Measurements from ENCODE around the gene IFFO2. TPM values are rescaled to one million over a fixed set of nuclear protein-coding genes. Genes with fewer than 3 reads are reported as not detected.

The IFFO2 gene
- total and polyA plus RNA-seq, 2 donors (not counting 3 experiments of a cell fraction or from before 2014, with no cell fraction given), result 31.1 to 31.3 TPM

DNA sequence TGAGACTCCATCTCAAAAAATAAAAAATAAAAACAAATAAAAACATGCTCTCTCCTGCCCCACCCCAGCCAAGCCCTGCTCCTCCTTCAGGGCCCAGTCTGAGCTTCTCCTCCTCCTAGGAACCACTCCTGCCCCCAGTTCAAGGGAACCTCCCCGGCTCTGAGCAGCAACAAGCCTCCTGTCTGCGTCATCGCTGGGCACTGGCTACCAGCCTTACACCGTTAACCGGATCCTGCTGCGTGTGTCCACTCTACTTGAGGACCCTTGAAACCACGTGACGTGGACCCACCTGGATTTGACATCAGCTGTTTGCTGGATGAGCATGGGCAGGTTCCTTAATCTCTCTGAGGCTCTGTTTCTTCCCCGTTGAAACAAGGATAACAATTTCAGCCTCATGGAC lies 95.4 kb downstream of the IFFO2 start:
- peaks cover 0 to 3% of the 10 kb centered on the region in 2 experiments for H3K27me3 ChIP-seq (ENCODE audit: control insufficient read depth in 2 of 2, insufficient read depth in 2 of 2, low read length in 2 of 2)
- DNase-seq (ENCODE audit: low read depth, low spot score) (no peak), FAIRE-seq (no peak)
- BruUV-seq (replicated peaks), result no TSS peak
- no peaks in the 10 kb centered on the region for H3K9me1 ChIP-seq (replicated peaks; ENCODE audit: control insufficient read depth, extremely low read depth, insufficient read depth, low read length)
- no peaks in the 10 kb centered on the region for H3K4me1 ChIP-seq (ENCODE audit: control insufficient read depth, extremely low read depth, insufficient read depth, low read length)
- intact Hi-C loops (cut with micrococcal nuclease), result no loop called here
- H3K36me3 ChIP-seq (ENCODE audit: control insufficient read depth in 2 of 2, extremely low read depth in 1 of 2, insufficient read depth in 2 of 2, low read length in 2 of 2), result no peaks in the 10 kb centered on the region
- H3K79me2 ChIP-seq (ENCODE audit: control insufficient read depth, insufficient read depth, low read length), result no peaks in the 10 kb centered on the region
- TF ChIP-seq JUN (IDR thresholded peaks at IDR 0.05; ENCODE audit: borderline replicate concordance, insufficient read depth, insufficient read length, low read depth), result no peak
- no peak for TF ChIP-seq GATA2 (IDR thresholded peaks at IDR 0.05; ENCODE audit: insufficient read depth, insufficient read length, low read depth, low read length)
- TF ChIP-seq EZH2 (IDR thresholded peaks at IDR 0.05; ENCODE audit: borderline replicate concordance, low read depth, low read length, severe bottlenecking), result no peak
- TF ChIP-seq POLR2AphosphoS5 (IDR thresholded peaks at IDR 0.05; ENCODE audit: insufficient read depth, low read depth, low read length), result no peak
- no peak for TF ChIP-seq POLR2A (IDR thresholded peaks at IDR 0.05; ENCODE audit: low read depth, low read length)
- no peak for TF ChIP-seq FOS (IDR thresholded peaks at IDR 0.05; ENCODE audit: borderline replicate concordance, insufficient read depth, low read length)
- no peak for TF ChIP-seq CTCF (IDR thresholded peaks at IDR 0.05; ENCODE audit: extremely low read depth in 1 of 2, insufficient read depth in 1 of 2, low read depth in 1 of 2, low read length in 2 of 2)
- TF ChIP-seq MYC (IDR thresholded peaks at IDR 0.05; ENCODE audit: low read depth, low read length), result no peak
- no peak for TF ChIP-seq MAX (IDR thresholded peaks at IDR 0.05; ENCODE audit: insufficient read depth, insufficient read length)
- ChIA-PET POLR2A (no interaction called here), CTCF (interaction anchor here (2.1 kb wide), 1 partner anchor 14 kb away, joined by 7 read pairs; no protein-coding TSS in a partner anchor)
- no peak overlapping the region for H3K4me3 ChIP-seq (replicated peaks in 1 of 3; ENCODE audit: insufficient read depth in 1 of 3, low read depth in 1 of 3, low read length in 3 of 3)
- H3K9ac ChIP-seq (replicated peaks; ENCODE audit: extremely low read depth, insufficient read depth, low read length), result no peak overlapping the region
- no peak overlapping the region for H2AFZ ChIP-seq (ENCODE audit: low read depth, low read length)
- dilution Hi-C loops (cut with MboI; ENCODE audit: extremely low pct_ligation_motif_present, low sequenced_read_pairs), result no loop called here
- H3K27ac ChIP-seq (ENCODE audit: insufficient read depth, low read depth, low read length), result no peak overlapping the region
- H3K9me3 ChIP-seq (replicated peaks; ENCODE audit: control insufficient read depth, insufficient read depth, low read length), result no peaks in the 10 kb centered on the region
- H4K20me1 ChIP-seq (replicated peaks; ENCODE audit: control insufficient read depth, extremely low read depth, insufficient read depth, low read length), result no peaks in the 10 kb centered on the region
- no peak overlapping the region for H3K4me2 ChIP-seq (ENCODE audit: insufficient read depth, low read length)
